ENCODE measurements around the gene MUC3A. TPM values are rescaled to one million over a fixed set of nuclear protein-coding genes. Genes with fewer than 3 reads are reported as not detected.
"Not testable (repeated sequence)": the region's sequence is repeated elsewhere in the genome, so short reads cannot be mapped to it uniquely, and the experiment has no call there.

Gene MUC3A
- total RNA-seq, 6 experiments from 2014 or later, result not detected

- H3K9me3 Mint-ChIP-seq, result no peaks in the 10 kb centered on the region
These were observed 19.5 kb upstream of the MUC3A start for GRCh38 chr7:100929808-100930174.

GRCh38 chr7:100933734-100934133 lies 15.6 kb upstream of the MUC3A start:
- peaks cover 13% of the 10 kb centered on the region for H3K4me1 Mint-ChIP-seq (ENCODE audit: low read depth)
- no peak for TF ChIP-seq CTCF (IDR thresholded peaks at IDR 0.05)
- H3K9me3 Mint-ChIP-seq, result no peaks in the 10 kb centered on the region
- no peak for DNase-seq
- H3K4me3 Mint-ChIP-seq, result no peak overlapping the region
- peaks cover 27% of the 10 kb centered on the region for H3K27me3 Mint-ChIP-seq (ENCODE audit: insufficient read depth)
- no peak overlapping the region for H3K27ac Mint-ChIP-seq
- H3K36me3 Mint-ChIP-seq (ENCODE audit: low read depth), result peaks cover 6% of the 10 kb centered on the region; the same call in 1 of the 2 replicates

More at GRCh38 chr7:100929808-100930174, 19.5 kb upstream of the MUC3A start:
- no peak for TF ChIP-seq CTCF (IDR thresholded peaks at IDR 0.05)
- no peak for DNase-seq
- no peak overlapping the region for H3K27ac Mint-ChIP-seq
- peaks cover 14% of the 10 kb centered on the region for H3K27me3 Mint-ChIP-seq (ENCODE audit: insufficient read depth)
- H3K4me3 Mint-ChIP-seq, result no peak overlapping the region
- peaks cover 6% of the 10 kb centered on the region; the same call in 1 of the 2 replicates for H3K36me3 Mint-ChIP-seq (ENCODE audit: low read depth)
- H3K4me1 Mint-ChIP-seq (ENCODE audit: low read depth), result peaks cover 13% of the 10 kb centered on the region

GRCh38 chr7:100935381-100935780 lies 14.0 kb upstream of the MUC3A start:
- not testable (repeated sequence) for H3K27ac Mint-ChIP-seq; H3K4me1 Mint-ChIP-seq (ENCODE audit: low read depth); H3K36me3 Mint-ChIP-seq (ENCODE audit: low read depth); H3K4me3 Mint-ChIP-seq; DNase-seq; H3K9me3 Mint-ChIP-seq
- peaks cover 20% of the 10 kb centered on the region for H3K27me3 Mint-ChIP-seq (ENCODE audit: insufficient read depth)

GRCh38 chr7:100936167-100936566 lies 13.2 kb upstream of the MUC3A start:
- H3K27ac Mint-ChIP-seq; H3K36me3 Mint-ChIP-seq (ENCODE audit: low read depth); H3K9me3 Mint-ChIP-seq; H3K4me3 Mint-ChIP-seq; DNase-seq; H3K4me1 Mint-ChIP-seq (ENCODE audit: low read depth): not testable (repeated sequence)
- peaks cover 20% of the 10 kb centered on the region for H3K27me3 Mint-ChIP-seq (ENCODE audit: insufficient read depth)

GRCh38 chr7:100942045-100942774 lies 7.1 kb upstream of the MUC3A start:
- Mint-ChIP-seq H3K9me3 (peaks cover 4% of the 10 kb centered on the region; the same call in 1 of the 2 replicates), H3K27ac (no peak overlapping the region), H3K36me3 (ENCODE audit: low read depth) (no peaks in the 10 kb centered on the region), H3K4me3 (peak overlapping the region; percentile 60), H3K27me3 (ENCODE audit: insufficient read depth) (peaks cover 26% of the 10 kb centered on the region), H3K4me1 (ENCODE audit: low read depth) (peaks cover 12% of the 10 kb centered on the region)
- DNase-seq, result no peak
- no peak for TF ChIP-seq CTCF (IDR thresholded peaks at IDR 0.05)

- no peak for DNase-seq
- no peak for TF ChIP-seq CTCF (IDR thresholded peaks at IDR 0.05)
- no peaks in the 10 kb centered on the region for H3K36me3 Mint-ChIP-seq (ENCODE audit: low read depth)
- H3K9me3 Mint-ChIP-seq, result peaks cover 4% of the 10 kb centered on the region; the same call in 1 of the 2 replicates
- peaks cover 12% of the 10 kb centered on the region for H3K4me1 Mint-ChIP-seq (ENCODE audit: low read depth)
- no peak overlapping the region for H3K4me3 Mint-ChIP-seq
- peaks cover 26% of the 10 kb centered on the region for H3K27me3 Mint-ChIP-seq (ENCODE audit: insufficient read depth)
- H3K27ac Mint-ChIP-seq, result no peak overlapping the region
These were observed 5.6 kb upstream of the MUC3A start for GRCh38 chr7:100943693-100944092.

Data from HFFc6 (cell line).